Measurements from ENCODE around the gene MAP7D3.
"Not testable (repeated sequence)": the region's sequence is repeated elsewhere in the genome, so short reads cannot be mapped to it uniquely, and the experiment has no call there.

Gene MAP7D3, protein sequence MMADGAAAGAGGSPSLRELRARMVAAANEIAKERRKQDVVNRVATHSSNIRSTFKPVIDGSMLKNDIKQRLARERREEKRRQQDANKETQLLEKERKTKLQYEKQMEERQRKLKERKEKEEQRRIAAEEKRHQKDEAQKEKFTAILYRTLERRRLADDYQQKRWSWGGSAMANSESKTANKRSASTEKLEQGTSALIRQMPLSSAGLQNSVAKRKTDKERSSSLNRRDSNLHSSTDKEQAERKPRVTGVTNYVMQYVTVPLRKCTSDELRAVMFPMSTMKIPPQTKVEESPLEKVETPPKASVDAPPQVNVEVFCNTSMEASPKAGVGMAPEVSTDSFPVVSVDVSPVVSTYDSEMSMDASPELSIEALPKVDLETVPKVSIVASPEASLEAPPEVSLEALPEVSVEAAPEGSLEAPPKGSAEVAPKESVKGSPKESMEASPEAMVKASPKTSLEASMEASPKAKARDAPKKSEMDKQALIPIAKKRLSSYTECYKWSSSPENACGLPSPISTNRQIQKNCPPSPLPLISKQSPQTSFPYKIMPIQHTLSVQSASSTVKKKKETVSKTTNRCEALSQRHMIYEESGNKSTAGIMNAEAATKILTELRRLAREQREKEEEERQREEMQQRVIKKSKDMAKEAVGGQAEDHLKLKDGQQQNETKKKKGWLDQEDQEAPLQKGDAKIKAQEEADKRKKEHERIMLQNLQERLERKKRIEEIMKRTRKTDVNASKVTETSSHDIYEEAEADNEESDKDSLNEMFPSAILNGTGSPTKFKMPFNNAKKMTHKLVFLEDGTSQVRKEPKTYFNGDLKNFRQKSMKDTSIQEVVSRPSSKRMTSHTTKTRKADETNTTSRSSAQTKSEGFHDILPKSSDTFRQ

DNA sequence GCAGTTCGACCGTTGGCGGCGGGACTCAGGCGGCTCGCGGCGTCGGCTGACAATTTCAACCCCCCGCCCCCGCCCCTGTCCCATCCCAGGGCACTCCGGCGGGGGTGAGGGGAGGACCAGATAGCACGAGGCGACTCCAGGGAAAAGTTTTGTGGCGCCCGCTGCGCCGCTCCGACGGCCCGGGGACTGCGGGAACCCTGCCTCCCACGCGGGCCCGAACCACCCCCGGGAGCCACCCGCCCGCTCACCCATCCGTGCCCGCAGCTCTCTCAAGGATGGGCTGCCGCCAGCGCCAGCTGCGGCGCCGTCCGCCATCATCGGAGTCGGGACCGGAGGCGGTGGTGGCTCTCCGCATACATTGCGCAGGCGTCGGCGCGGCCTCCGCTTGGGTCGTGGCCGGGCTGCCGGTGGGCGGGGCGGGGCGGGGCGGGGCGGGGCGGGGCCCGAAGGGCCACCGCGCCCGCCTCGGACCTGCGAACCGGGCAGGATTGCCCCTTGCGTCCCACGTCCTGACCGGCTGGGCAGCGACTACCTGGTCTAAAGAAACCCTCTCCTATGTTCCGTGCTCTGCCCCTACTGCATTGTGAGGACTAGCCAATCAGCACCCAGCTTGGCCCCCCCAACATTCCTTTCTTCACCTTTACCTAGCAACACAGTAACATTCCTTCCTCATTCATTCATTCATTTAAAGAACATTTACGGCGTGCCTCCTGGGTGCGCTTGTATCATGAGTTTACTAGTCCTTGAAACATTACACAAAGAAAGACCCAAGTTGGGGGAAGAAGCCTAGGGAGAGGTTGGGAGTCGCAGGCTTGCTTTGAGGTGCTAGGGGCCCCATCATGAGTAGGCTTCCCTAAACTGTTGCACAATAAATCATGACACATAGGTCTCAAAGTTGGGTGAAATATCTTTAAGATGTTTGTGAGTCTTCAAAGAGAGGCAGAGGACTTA is at the start of gene MAP7D3:
TSS of gene MAP7D3 (minus strand) at position 360 of the 951 bp plus-strand sequence. CDS start at position 318, 42 bp downstream.
- no peak for DNase-seq

DNA sequence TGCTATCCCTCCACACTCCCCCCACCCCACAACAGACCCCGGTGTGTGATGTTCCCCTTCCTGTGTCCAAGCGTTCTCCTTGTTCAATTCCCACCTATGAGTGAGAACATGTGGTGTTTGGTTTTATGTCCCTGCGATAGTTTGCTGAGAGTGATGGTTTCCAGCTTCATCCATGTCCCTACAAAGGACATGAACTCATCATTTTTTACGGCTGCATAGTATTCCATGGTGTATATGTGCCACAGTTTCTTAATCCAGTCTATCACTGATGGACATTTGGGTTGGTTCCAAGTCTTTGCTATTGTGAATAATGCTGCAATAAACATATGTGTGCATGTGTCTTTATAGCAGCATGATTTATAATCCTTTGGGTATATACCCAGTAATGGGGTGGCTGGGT is 49.5 kb upstream of the MAP7D3 start, which contains the start of gene ADGRG4:
TSS of gene ADGRG4 (plus strand) at position 243 of the 400 bp plus-strand sequence. CDS start 7,815 bp downstream, outside the sequence.
- DNase-seq = not testable (repeated sequence)

DNA sequence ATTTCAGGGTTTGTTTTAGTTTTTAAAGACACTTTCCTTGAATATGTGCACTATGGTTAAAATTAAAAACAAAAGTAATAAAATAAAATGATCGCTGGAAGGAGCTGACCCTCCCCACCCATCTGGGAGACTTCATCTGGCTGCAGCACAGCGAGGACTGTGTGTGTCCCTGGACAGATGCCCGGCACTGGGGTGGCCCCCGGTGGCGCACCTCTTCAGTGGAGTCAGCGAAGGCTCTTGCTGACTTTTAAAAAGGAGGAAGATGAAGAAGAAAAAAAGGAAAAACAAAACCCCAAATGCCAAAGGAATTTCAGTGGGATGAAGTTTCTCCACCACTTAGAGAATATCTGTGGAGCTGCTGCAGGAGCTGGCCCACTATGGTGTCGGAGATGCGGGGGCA is 44.2 kb upstream of the MAP7D3 start:
- DNase-seq = no peak

DNA sequence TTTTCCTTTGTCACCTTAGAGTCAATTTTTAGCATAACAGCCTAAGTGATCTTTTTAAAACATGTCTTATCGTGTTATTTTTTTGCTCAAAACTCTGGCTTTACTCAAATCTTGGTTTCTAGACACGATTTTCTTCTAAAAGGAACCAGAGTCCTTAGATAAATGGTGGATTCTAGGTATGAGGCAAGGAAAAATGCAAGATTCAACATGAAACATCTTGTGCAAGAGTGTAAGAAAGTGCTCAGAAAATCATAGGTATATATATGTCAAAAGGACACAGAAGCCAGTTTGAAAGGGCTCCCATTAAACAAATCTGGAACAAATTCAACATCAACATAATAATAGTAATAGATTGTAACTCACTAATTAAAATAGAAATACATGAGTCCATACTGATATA is 41.5 kb upstream of the MAP7D3 start:
- no peak for DNase-seq

DNA sequence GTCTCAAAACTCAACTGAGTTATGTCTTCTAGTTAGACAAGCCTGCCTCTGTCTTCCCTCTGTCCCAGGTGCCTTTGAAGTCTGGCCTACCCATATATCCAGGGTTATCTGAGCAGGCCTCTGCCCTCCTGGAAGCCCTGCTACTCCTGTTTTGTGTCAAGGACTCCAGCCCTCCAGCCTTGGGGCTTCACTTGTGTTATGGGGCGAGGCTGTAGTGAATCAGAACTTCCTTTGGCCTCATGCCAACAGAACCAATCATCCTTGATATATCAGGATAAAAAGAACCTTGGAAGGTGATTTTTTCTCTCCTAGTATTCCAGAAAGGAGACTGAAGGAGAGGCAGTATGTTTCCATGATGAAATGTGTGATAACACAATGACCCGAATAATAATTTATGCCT is 40.6 kb upstream of the MAP7D3 start:
- DNase-seq = no peak

DNA sequence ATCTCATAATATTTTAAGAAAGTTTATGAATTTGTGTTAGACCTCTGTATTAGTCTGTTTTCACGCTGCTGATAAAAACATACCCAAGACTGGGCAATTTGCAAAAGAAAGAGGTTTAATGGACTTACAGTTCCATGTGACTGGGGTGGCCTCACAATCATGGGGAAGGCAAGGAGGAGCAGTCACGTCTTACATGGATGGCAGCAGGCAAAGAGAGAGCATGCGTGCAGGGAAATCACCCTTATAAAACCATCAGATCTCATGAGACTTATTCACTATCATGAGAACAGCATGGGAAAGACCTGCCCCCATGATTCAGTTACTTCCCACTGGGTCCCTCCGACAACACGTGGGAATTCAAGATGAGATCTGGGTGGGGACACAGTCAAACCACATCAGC is 35.2 kb upstream of the MAP7D3 start:
- not testable (repeated sequence) for DNase-seq

DNA sequence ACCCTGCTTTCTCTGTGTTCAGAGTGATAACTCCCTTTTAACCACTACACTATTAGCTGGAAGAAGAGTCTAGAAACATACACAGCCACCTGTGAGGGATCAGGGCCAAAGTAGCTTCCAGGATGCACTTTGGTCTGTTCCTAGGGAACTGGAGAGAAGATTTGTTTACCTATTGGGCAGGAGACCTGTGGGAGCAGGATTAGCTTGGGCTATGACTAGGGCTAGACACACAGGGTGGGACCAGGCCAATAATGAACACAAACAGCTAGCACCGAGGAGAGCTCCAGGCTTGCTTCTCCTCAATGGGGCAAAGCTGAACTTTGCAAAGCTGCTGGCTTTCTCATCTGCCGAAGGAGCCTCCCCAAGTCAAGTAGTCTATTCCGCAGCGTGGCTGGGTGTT is 24.4 kb upstream of the MAP7D3 start:
- DNase-seq = no peak

DNA sequence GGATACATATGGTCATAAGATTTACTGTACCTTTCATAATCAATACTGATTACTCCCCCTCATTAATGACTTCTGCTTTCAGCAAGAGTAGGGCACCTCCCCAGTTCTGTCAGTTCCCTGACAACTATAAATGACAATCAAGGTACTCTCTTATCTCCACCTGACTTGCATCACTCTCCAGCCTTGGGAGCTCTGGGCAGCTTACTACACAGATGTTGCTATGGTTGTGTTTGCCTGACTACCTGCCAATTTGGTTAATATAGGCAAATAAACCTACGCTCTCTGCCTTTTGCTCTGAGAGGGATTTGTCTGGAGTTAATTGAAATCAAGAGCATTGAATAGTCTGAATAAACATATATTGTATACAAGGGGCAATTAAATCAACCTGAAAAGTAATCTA is 22.8 kb upstream of the MAP7D3 start:
- DNase-seq = peak; percentile 73

DNA sequence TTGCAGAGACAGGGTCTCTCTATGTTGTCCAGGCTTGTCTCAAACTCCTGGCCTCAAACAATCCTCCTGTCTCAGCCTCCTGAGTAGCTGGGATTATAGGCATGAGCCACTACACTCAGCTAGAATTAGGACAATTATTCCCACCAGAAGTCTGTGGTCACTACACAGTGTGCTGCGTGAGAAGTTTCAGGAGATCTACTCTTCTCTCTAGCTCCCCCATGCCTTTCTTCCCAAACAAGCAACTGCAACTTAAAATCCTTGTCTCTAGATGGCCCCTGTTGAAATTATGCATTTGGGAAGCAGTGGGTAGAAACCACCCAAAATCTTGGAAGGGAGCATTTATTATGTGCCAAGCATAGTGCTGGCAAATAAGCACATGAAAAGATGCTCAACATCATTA is 21.1 kb upstream of the MAP7D3 start:
- DNase-seq = no peak

DNA sequence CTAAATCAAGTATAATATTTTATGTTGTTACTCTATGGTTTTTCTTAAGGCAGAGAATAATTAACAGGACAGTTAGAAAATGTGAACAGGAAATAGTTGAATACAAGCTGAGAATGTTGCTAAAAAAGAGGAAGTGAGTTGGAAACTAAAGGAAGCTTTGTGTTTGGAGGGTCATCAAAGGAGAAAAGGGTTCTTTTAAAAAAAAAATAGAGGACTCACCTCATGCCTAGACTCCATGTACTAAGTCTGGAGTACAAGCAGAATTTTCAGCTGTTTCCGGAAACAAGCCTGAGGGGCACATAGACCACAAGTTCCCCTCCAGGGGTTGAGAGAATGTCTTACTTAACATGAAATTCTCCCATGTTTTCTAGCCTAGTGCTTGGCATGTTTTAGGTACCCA is 20.1 kb upstream of the MAP7D3 start:
- no peak for DNase-seq

DNA sequence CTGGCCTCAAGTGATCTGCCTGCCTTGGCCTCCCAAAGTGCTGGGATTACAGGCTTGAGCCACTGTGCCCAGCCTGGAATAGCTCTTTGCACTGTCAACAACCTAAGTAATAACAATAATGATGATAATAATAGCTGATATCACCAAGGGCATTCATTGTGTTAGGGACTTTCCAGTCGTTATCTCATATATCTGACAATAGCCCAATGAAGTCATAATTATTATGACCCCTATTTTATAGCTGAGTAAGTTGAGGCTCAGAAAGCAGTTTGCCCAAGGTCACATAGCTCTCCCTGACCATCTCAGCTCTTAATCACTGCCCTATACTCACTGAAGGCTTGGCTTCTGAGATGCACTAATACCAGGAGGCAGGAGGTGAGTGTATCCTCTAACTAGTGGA is 18.7 kb upstream of the MAP7D3 start:
- no peak for DNase-seq

DNA sequence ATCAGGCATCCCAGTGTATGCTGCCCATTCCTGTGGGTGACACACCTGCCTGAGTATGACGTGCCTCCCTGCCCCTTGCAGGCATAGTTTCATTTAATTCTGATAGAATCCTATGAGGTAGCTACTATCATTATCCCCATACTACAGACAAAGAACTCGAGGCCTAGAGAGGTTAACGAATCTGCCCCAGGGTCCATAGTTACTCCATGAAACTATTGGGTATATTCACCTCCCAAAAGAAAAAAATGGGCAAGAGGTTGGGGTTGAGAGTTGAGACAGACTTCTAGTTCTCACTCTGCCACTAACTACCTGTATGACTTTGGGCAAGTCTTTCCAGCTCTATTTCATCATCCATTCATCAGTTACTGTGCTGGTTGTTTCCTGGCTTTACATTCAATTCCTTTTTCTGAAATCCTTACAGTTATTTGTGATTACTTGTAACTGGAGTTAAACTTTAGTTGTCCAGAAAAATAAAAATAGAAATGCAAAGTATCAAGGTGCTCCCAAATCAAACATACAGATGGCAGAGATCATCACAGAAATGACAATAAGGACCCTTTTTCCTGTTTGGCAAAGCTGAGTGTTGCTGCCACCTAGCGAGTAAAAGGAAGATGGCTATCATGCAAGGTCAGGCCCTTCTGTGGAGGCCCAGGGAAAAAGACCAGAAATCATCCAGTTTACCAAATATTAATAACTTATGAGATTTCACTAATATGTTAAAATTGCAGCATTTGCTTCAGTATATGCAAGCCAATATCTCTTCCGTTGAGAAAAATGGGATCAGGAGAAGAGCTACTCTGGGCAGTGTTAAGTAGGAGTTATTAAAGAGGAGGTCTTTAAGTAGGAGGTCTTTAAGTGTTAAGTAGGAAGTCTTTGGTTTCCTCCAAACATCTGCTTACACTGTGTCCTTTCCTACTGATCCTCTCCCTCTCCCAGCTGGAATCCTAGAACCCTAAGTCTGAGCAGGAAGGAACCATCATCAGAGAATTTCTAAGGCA is 17.1 kb upstream of the MAP7D3 start:
- no peak for DNase-seq

DNA sequence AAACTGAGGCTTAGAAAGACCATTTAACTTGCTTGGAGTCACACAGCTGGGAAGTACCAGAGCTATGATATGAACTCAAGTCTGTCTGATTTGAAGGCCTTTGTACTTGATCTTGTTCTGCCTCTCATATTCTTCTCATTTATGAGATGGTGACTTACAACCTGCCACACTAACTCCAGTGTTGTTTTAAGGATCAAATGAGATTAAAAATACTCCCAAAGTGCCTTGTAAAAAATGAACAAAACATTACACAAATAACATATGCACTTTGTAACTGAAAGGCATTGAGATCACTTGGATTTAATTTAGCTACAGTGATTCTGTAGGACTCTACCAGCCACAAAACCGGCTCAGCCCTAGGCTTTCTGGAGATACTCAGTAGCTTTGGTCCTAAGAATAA is 15.6 kb upstream of the MAP7D3 start:
- no peak for DNase-seq

DNA sequence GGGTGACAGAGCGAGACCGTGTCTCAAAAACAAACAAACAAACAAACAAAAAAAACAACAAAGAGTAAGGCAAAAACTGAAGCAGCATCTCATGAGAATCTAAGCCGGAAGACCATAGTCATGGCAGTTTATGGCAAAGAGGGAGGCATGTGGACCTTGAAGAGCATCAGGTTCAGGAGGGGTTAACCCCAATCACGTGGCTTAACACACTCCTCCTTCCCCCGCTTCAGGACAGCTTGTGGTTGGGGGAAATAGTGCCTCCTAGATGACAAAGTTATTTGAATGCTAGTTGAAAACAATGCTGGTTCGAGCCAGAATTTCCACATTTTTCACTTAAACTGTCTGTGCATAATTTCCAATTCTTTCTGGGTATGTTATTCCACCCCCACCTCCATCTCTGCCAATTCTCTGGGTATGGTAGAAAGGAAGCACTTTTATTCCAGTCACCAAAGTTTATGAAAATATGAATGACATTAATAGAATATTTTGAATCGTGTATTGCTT is 11.7 kb upstream of the MAP7D3 start:
- no peak for DNase-seq

DNA sequence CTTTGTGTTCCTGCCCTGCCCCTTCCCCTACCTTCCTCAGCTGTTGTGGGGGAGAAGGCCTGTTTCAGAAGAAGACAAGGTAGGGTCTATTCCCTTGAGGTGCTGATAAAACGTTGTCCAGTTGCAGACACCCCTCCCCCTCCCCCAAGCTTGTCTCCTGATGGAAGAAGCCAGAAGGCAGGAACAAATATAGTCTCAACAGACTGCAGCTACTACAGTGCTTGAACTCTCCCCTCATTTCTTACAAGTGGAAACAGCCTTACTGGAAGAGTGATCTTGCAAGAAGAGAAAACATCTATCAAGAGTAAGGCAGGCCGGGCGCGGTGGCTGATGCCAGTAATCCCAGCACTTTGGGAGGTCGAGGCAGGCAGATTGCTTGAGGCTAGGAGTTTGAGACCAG is 11.0 kb upstream of the MAP7D3 start:
- DNase-seq = no peak

DNA sequence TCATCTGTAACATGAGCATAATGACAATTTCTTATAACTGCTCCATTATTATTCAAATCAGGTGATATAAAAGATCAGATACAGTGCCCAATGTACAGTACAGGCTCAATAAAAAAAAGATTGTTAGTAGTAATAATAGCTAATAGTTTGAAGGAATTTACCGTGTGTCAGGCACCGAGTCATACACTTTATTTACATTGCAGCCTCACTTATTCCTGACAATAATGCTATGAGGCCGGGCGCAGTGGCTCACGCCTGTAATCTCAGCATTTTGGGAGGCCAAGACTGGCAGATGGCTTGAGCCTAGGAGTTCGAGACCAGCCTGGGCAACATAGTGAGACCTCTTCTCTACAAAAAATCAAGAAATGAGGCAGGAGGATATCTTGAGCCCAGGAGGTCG is 10.1 kb upstream of the MAP7D3 start:
- no peak for DNase-seq

DNA sequence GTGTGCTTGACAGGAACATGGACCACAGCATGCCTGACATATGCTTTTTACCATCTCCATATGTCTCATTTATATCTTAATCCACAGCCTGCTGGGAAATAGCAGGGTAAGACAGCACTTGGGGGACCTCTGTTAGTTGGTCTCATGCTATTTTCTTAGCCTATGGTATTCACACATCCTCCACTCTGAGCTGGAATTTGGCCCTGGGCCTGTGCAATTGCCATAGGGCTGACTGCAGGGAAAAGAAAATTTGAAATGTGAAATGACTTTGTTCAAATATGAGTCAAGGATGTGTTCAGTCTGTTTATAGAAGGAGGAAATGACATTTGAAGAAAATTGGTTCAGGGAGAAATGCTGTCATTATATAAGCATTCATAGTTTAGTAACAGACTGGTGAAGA is 9.6 kb upstream of the MAP7D3 start:
- DNase-seq = no peak

DNA sequence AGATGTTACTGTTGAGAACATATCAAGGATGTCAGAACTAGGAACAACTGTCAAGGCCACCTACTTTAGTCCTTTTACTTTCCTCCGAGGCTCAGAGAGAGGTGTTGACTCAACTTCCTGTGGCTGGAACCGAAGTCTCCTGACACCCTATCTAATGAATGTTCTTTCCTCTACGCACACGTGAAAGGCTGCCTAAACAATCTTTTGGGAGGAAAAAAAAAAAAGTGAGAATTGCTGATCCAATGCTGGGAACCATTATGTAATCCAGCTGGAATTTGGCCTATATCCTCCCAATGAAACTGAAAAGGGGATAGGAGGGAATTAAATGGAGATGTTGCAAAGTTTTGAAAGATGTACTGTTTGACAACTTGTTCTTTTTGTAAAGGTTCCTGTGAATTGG is 8.3 kb upstream of the MAP7D3 start:
- no peak for DNase-seq

DNA sequence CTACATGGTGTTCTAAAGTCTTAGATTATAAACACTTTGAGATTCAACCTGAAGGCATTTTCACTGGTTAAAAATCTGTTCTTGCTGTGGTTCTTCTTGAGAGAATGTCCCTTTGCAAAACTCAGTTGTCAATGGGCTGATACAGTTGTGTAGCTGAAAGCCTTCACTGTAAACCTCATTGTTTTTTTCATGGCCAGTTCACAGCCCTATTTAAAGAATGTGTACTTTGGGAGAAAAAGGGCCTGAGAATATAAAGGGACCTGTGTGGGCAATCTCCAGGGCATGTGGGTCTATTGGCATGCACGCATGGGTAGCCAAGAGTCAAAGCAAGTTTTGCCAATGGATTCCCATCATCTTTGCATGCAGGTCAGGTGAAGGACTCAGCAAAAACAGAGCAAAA is 7.8 kb upstream of the MAP7D3 start:
- no peak for DNase-seq

DNA sequence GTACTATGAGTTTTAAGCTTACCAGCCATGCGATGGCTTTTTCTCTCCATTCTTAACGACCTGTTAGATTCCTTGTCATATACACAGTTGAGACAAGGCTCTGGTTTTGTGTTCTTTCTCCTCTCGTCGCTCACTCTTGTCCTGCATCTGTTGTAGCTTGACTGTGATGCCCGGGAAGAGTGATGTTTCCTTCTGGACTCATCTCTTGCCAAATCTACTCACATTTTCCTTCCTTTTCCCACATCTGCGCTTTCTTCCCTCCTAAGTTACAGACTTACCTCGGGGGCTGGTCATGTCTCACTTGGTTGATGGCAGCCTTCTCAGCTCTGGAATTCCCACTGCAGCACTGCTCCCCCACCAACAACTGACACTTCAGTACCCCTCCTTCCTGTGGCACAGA is 4.8 kb upstream of the MAP7D3 start:
- DNase-seq = no peak

DNA sequence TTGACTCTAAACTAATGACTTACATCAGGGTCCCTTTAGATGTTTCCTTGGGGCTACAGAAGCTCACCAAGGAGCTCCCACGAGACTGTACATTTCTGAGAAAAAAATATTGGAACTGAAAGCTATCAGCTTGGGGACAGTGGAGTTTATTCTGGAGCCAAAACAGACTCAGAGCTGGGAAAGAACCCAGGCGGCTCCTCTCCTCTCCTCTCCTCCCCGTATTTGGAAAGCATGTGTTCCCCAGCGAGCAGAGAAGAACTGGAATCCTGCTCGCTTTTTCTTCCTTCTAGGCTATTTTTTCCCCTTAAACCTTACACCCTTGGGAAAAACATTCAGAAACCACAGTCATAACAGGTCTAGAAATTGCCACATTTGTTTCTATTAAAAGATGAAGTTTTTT is 4.3 kb upstream of the MAP7D3 start:
- DNase-seq = no peak
